Coronary artery (tissue), 2 donors: ENCODE measurements around the gene BMPR1A.

Experiments
- DNase-seq: peaks from one replicate; pipeline ENCODE4 v3.0.0-alpha.2; 2017; ENCODE audit warnings: low spot score
- H3K27ac ChIP-seq, 2 donors: fragments of 200-600 bp; sonication (generic); one replicate each; pipeline ENCODE4 v1.5.1; 2016 to 2019
- H3K4me3 ChIP-seq: fragments of 200-600 bp; sonication (generic); 2 replicates; pipeline ENCODE4 v1.5.1; 2016; ENCODE audit warnings: mild to moderate bottlenecking, moderate library complexity
- CTCF ChIP-seq: fragments of 200-600 bp; sonication (generic); IDR thresholded peaks from one replicate; pipeline ENCODE4 v1.5.1; 2019; ENCODE audit warnings: antibody characterized with exemption

BMPR1A gene

GRCh38 chr10:86815035-86815617 is 58.7 kb downstream of the BMPR1A start:
- TF ChIP-seq CTCF: no peak
- no peak overlapping the region for H3K4me3 ChIP-seq
- peak overlapping the region; percentile 36 to 69 for H3K27ac ChIP-seq
- no peak for DNase-seq

GRCh38 chr10:86815640-86816039 is 59.2 kb downstream of the BMPR1A start:
- peak overlapping the region in 1 of 2 donors; percentile 59 for H3K27ac ChIP-seq

GRCh38 chr10:86817246-86817645 is 60.8 kb downstream of the BMPR1A start:
- no peak overlapping the region for H3K4me3 ChIP-seq
- H3K27ac ChIP-seq: no peak overlapping the region
- TF ChIP-seq CTCF: no peak
- no peak for DNase-seq

More at GRCh38 chr10:86815640-86816039, 59.2 kb downstream of the BMPR1A start:
- no peak for DNase-seq
- no peak for TF ChIP-seq CTCF
- no peak overlapping the region for H3K4me3 ChIP-seq

GRCh38 chr10:86819567-86819966 is 63.1 kb downstream of the BMPR1A start:
- Histone ChIP-seq H3K27ac (no peak overlapping the region), H3K4me3 (no peak overlapping the region)
- no peak for DNase-seq
- TF ChIP-seq CTCF: no peak

GRCh38 chr10:86820509-86820908 is 64.1 kb downstream of the BMPR1A start:
- TF ChIP-seq CTCF: no peak
- DNase-seq: no peak
- H3K4me3 ChIP-seq: no peak overlapping the region
- H3K27ac ChIP-seq: no peak overlapping the region

- no peak for DNase-seq
- TF ChIP-seq CTCF: no peak
These were observed 65.1 kb downstream of the BMPR1A start for GRCh38 chr10:86821388-86821999.

GRCh38 chr10:86823565-86823964 is 67.1 kb downstream of the BMPR1A start:
- TF ChIP-seq CTCF: no peak
- Histone ChIP-seq H3K27ac (no peak overlapping the region), H3K4me3 (no peak overlapping the region)
- no peak for DNase-seq

More at GRCh38 chr10:86821388-86821999, 65.1 kb downstream of the BMPR1A start:
- Histone ChIP-seq H3K4me3 (no peak overlapping the region), H3K27ac (no peak overlapping the region)
